Mucosa of stomach (tissue), 1 donor: ENCODE measurements around the gene PLXNC1.

Experiments
- H3K27me3 ChIP-seq: one replicate; pipeline ENCODE4 v1.7.0; 2013; ENCODE audit warnings: mild to moderate bottlenecking, low read length; ENCODE audit not compliant: control insufficient read depth, insufficient read depth
- H3K36me3 ChIP-seq: one replicate; pipeline ENCODE4 v1.7.0; 2013; ENCODE audit warnings: low read length; ENCODE audit not compliant: control insufficient read depth, insufficient read depth
- H3K4me1 ChIP-seq: one replicate; pipeline ENCODE4 v1.7.0; 2013; ENCODE audit warnings: mild to moderate bottlenecking, low read length; ENCODE audit not compliant: control insufficient read depth, insufficient read depth
- H3K4me3 ChIP-seq: one replicate; pipeline ENCODE4 v1.7.0; 2013; ENCODE audit warnings: low read length
- H3K9ac ChIP-seq: one replicate; pipeline ENCODE4 v1.7.0; 2013; ENCODE audit warnings: mild to moderate bottlenecking, low read length, moderate library complexity
- H3K9me3 ChIP-seq: one replicate; pipeline ENCODE4 v1.7.0; 2013; ENCODE audit warnings: mild to moderate bottlenecking, low read length, moderate library complexity; ENCODE audit not compliant: control insufficient read depth
- donor health status: Pancreatic carcinoma.

Gene PLXNC1

GRCh38 chr12:94242901-94243300 lies 94.5 kb downstream of the PLXNC1 start:
- H3K9me3 ChIP-seq, result no peaks in the 10 kb centered on the region
- no peaks in the 10 kb centered on the region for H3K4me1 ChIP-seq
- H3K4me3 ChIP-seq, result no peak overlapping the region
- no peak overlapping the region for H3K9ac ChIP-seq
- no peaks in the 10 kb centered on the region for H3K27me3 ChIP-seq
- no peaks in the 10 kb centered on the region for H3K36me3 ChIP-seq

- H3K9ac ChIP-seq, result no peak overlapping the region
- no peaks in the 10 kb centered on the region for H3K27me3 ChIP-seq
- no peaks in the 10 kb centered on the region for H3K4me1 ChIP-seq
- H3K4me3 ChIP-seq, result no peak overlapping the region
- H3K36me3 ChIP-seq, result no peaks in the 10 kb centered on the region
- H3K9me3 ChIP-seq, result no peaks in the 10 kb centered on the region
These were observed 96.1 kb downstream of the PLXNC1 start for GRCh38 chr12:94244165-94245133.

- H3K36me3 ChIP-seq, result no peaks in the 10 kb centered on the region
- H3K9ac ChIP-seq, result no peak overlapping the region
- H3K27me3 ChIP-seq, result no peaks in the 10 kb centered on the region
- no peaks in the 10 kb centered on the region for H3K4me1 ChIP-seq
- no peaks in the 10 kb centered on the region for H3K9me3 ChIP-seq
- no peak overlapping the region for H3K4me3 ChIP-seq
These were observed 97.4 kb downstream of the PLXNC1 start for GRCh38 chr12:94245631-94246383.

- H3K4me1 ChIP-seq, result no peaks in the 10 kb centered on the region
- no peak overlapping the region for H3K9ac ChIP-seq
- no peaks in the 10 kb centered on the region for H3K9me3 ChIP-seq
- H3K27me3 ChIP-seq, result no peaks in the 10 kb centered on the region
- H3K4me3 ChIP-seq, result no peak overlapping the region
- H3K36me3 ChIP-seq, result no peaks in the 10 kb centered on the region
These were observed 98.9 kb downstream of the PLXNC1 start for GRCh38 chr12:94247246-94247645.

GRCh38 chr12:94248582-94248981 lies 100.2 kb downstream of the PLXNC1 start:
- H3K4me3 ChIP-seq, result no peak overlapping the region

GRCh38 chr12:94250130-94250529 lies 101.8 kb downstream of the PLXNC1 start:
- Histone ChIP-seq H3K36me3 (no peaks in the 10 kb centered on the region), H3K9me3 (no peaks in the 10 kb centered on the region), H3K9ac (no peak overlapping the region), H3K27me3 (no peaks in the 10 kb centered on the region), H3K4me1 (no peaks in the 10 kb centered on the region), H3K4me3 (no peak overlapping the region)

More at GRCh38 chr12:94248582-94248981, 100.2 kb downstream of the PLXNC1 start:
- H3K4me1 ChIP-seq, result no peaks in the 10 kb centered on the region
- H3K27me3 ChIP-seq, result no peaks in the 10 kb centered on the region
- H3K36me3 ChIP-seq, result no peaks in the 10 kb centered on the region
- no peak overlapping the region for H3K9ac ChIP-seq
- H3K9me3 ChIP-seq, result no peaks in the 10 kb centered on the region

GRCh38 chr12:94254270-94254669 lies 105.9 kb downstream of the PLXNC1 start:
- Histone ChIP-seq H3K4me3 (no peak overlapping the region), H3K27me3 (no peaks in the 10 kb centered on the region), H3K36me3 (no peaks in the 10 kb centered on the region), H3K9ac (no peak overlapping the region), H3K9me3 (no peaks in the 10 kb centered on the region), H3K4me1 (no peaks in the 10 kb centered on the region)

GRCh38 chr12:94255006-94255405 lies 106.6 kb downstream of the PLXNC1 start:
- Histone ChIP-seq H3K4me3 (no peak overlapping the region), H3K9me3 (no peaks in the 10 kb centered on the region), H3K9ac (no peak overlapping the region)

GRCh38 chr12:94255428-94255827 lies 107.1 kb downstream of the PLXNC1 start:
- Histone ChIP-seq H3K9me3 (no peaks in the 10 kb centered on the region), H3K9ac (no peak overlapping the region), H3K4me3 (no peak overlapping the region), H3K27me3 (no peaks in the 10 kb centered on the region), H3K4me1 (no peaks in the 10 kb centered on the region), H3K36me3 (no peaks in the 10 kb centered on the region)

More at GRCh38 chr12:94255006-94255405, 106.6 kb downstream of the PLXNC1 start:
- Histone ChIP-seq H3K36me3 (no peaks in the 10 kb centered on the region), H3K4me1 (no peaks in the 10 kb centered on the region), H3K27me3 (no peaks in the 10 kb centered on the region)

GRCh38 chr12:94258593-94258992 lies 110.2 kb downstream of the PLXNC1 start:
- Histone ChIP-seq H3K4me3 (no peak overlapping the region), H3K27me3 (no peaks in the 10 kb centered on the region), H3K9ac (no peak overlapping the region), H3K36me3 (no peaks in the 10 kb centered on the region), H3K4me1 (peaks cover 5% of the 10 kb centered on the region), H3K9me3 (no peaks in the 10 kb centered on the region)

- peaks cover 5% of the 10 kb centered on the region for H3K4me1 ChIP-seq
These were observed 111.6 kb downstream of the PLXNC1 start for GRCh38 chr12:94260017-94260416.

GRCh38 chr12:94260717-94261116 lies 112.3 kb downstream of the PLXNC1 start:
- H3K9ac ChIP-seq, result no peak overlapping the region
- H3K9me3 ChIP-seq, result no peaks in the 10 kb centered on the region
- no peak overlapping the region for H3K4me3 ChIP-seq
- no peaks in the 10 kb centered on the region for H3K27me3 ChIP-seq
- H3K36me3 ChIP-seq, result no peaks in the 10 kb centered on the region
- H3K4me1 ChIP-seq, result peaks cover 5% of the 10 kb centered on the region

More at GRCh38 chr12:94260017-94260416, 111.6 kb downstream of the PLXNC1 start:
- Histone ChIP-seq H3K27me3 (no peaks in the 10 kb centered on the region), H3K9ac (no peak overlapping the region), H3K36me3 (no peaks in the 10 kb centered on the region), H3K9me3 (no peaks in the 10 kb centered on the region), H3K4me3 (no peak overlapping the region)
